ENCODE measurements around the gene MYBPC2.
A peak's percentile ranks its signal among the peaks of the same experiment; 100 is the strongest.

The MYBPC2 gene

GRCh38 chr19:50419022-50419579 lies 13.6 kb upstream of the MYBPC2 start (continued):
- TF ChIP-seq ZNF140 (tag by site-specific recombination; IDR thresholded peaks at IDR 0.05) (no peak), ZNF311 (tag by site-specific recombination; IDR thresholded peaks at IDR 0.05; ENCODE audit: borderline replicate concordance) (no peak), ZNF658 (tag by site-specific recombination; IDR thresholded peaks at IDR 0.05) (no peak), ZNF148 (tag by site-specific recombination; IDR thresholded peaks at IDR 0.05; ENCODE audit: borderline replicate concordance) (no peak), SCRT2 (tag by site-specific recombination; IDR thresholded peaks at IDR 0.05) (peak; percentile 90), OVOL3 (tag by site-specific recombination; IDR thresholded peaks at IDR 0.05) (no peak), ZNF791 (tag by site-specific recombination; IDR thresholded peaks at IDR 0.05) (no peak), ZNF239 (tag by site-specific recombination; IDR thresholded peaks at IDR 0.05) (no peak), ZNF324 (tag by site-specific recombination; IDR thresholded peaks at IDR 0.05) (no peak), ZBTB6 (tag by site-specific recombination; IDR thresholded peaks at IDR 0.05) (peak; percentile 27; the same call in 1 of the 2 replicates), ZNF10 (tag by site-specific recombination; IDR thresholded peaks at IDR 0.05) (no peak), CTCF (tag by site-specific recombination; IDR thresholded peaks at IDR 0.05) (no peak), ZNF302 (tag by site-specific recombination; IDR thresholded peaks at IDR 0.05; ENCODE audit: low read depth) (no peak), SETDB1 (IDR thresholded peaks at IDR 0.05; ENCODE audit: insufficient read length, low read length) (no peak), PRDM6 (tag by site-specific recombination; IDR thresholded peaks at IDR 0.05) (no peak), KLF16 (tag by site-specific recombination; IDR thresholded peaks at IDR 0.05) (no peak), MEIS1 (CRISPR knock-in tag; IDR thresholded peaks at IDR 0.05; ENCODE audit: borderline replicate concordance) (no peak), GLI2 (tag by site-specific recombination; IDR thresholded peaks at IDR 0.05; ENCODE audit: borderline replicate concordance, low read depth) (no peak), ZNF175 (tag by site-specific recombination; IDR thresholded peaks at IDR 0.05) (no peak), ZNF623 (tag by site-specific recombination; IDR thresholded peaks at IDR 0.05) (no peak), IKZF3 (tag by site-specific recombination; IDR thresholded peaks at IDR 0.05) (no peak), ZNF654 (tag by site-specific recombination; IDR thresholded peaks at IDR 0.05; ENCODE audit: low read depth) (no peak), ZSCAN5A (tag by site-specific recombination; IDR thresholded peaks at IDR 0.05) (no peak), ZNF626 (tag by site-specific recombination; IDR thresholded peaks at IDR 0.05) (no peak), ZNF704 (tag by site-specific recombination; IDR thresholded peaks at IDR 0.05) (no peak), PRDM1 (tag by site-specific recombination; IDR thresholded peaks at IDR 0.05) (no peak), ZNF121 (tag by site-specific recombination; IDR thresholded peaks at IDR 0.05) (no peak), ZNF138 (tag by site-specific recombination; IDR thresholded peaks at IDR 0.05; ENCODE audit: borderline replicate concordance) (no peak), REPIN1 (tag by site-specific recombination; IDR thresholded peaks at IDR 0.05; ENCODE audit: low read depth) (no peak), ZNF133 (tag by site-specific recombination; IDR thresholded peaks at IDR 0.05) (no peak), ZNF292 (tag by site-specific recombination; IDR thresholded peaks at IDR 0.05; ENCODE audit: borderline replicate concordance, low read depth) (no peak), ZFHX2 (tag by site-specific recombination; conservative IDR thresholded peaks at IDR 0.05) (no peak), ZNF660 (tag by site-specific recombination; IDR thresholded peaks at IDR 0.05) (no peak)
